Fibroblast of mammary gland (primary cell): ENCODE measurements around the gene LENG1.
"Not testable (repeated sequence)": the region's sequence is repeated elsewhere in the genome, so short reads cannot be mapped to it uniquely, and the experiment has no call there.

Experiments
- DNase-seq: peaks from one replicate; pipeline ENCODE4 v3.0.0-alpha.2; 2010; ENCODE audit warnings: low read depth
- H3K4me3 ChIP-seq: 2 replicates; pipeline ENCODE4 v1.5.1; 2011; ENCODE audit warnings: low read depth, mild to moderate bottlenecking, low read length, moderate library complexity; ENCODE audit not compliant: control insufficient read depth
- TF ChIP-seq, protein P1 (sequence below): conservative IDR thresholded peaks from 2 replicates; pipeline ENCODE4 v1.5.1; 2011; ENCODE audit warnings: low read depth, low read length, inconsistent platforms; ENCODE audit not compliant: control insufficient read depth, insufficient read depth

Gene LENG1

DNA sequence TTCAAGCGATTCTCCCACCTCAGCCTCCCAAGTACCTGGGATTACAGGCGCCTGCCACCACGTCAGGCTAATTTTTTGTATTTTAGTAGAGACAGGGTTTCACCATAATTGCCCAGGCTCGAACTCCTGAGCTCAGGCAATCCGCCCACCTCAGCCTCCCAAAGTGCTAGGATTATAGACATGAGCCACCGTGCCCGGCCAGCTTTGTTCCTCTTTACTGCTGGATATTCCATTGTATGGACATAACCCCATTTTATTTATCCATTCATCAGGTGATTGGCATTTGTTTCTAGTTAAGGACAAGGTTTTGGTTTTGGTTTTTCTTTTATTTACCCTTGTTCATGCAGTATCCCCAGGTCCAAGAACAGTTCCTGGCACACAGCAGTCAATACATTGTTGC is 37.0 kb upstream of the LENG1 start:
- no peak for DNase-seq
- H3K4me3 ChIP-seq: no peak overlapping the region
- TF ChIP-seq, protein P1, sequence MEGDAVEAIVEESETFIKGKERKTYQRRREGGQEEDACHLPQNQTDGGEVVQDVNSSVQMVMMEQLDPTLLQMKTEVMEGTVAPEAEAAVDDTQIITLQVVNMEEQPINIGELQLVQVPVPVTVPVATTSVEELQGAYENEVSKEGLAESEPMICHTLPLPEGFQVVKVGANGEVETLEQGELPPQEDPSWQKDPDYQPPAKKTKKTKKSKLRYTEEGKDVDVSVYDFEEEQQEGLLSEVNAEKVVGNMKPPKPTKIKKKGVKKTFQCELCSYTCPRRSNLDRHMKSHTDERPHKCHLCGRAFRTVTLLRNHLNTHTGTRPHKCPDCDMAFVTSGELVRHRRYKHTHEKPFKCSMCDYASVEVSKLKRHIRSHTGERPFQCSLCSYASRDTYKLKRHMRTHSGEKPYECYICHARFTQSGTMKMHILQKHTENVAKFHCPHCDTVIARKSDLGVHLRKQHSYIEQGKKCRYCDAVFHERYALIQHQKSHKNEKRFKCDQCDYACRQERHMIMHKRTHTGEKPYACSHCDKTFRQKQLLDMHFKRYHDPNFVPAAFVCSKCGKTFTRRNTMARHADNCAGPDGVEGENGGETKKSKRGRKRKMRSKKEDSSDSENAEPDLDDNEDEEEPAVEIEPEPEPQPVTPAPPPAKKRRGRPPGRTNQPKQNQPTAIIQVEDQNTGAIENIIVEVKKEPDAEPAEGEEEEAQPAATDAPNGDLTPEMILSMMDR: no peak

DNA sequence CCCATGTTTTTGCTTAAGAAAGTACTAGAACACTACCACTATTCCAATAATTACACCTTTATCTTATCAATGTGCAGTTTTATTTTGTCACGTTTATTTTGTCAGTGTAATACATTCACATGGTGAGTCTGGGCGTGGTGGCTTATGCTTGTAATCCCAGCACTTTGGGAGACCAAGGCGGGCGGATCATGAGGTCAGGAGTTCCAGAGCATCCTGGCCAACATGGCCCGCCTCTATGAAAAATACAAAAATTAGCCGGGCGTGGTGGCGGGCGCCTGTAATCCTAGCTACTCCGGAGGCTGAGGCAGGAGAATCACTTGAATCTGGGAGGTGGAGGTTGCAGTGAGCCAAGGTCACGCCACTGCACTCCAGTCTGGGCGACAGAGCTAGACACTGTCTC is 34.9 kb upstream of the LENG1 start:
- not testable (repeated sequence) for DNase-seq, H3K4me3 ChIP-seq

DNA sequence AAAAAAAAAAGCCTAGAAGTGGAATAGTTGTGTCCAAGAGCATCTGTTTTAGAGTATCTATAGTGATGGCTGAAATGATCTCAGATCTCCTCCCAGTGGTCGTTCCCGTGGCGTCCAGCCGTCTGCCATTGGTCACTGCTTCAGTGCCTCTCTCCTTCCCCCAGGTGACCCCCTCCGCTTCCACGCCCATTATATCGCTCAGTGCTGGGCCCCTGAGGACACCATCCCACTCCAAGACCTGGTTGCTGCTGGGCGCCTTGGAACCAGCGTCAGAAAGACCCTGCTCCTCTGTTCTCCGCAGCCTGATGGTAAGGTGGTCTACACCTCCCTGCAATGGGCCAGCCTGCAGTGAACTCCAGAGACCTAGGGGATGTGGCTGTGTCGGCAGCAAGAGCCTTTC is 33.5 kb upstream of the LENG1 start:
- H3K4me3 ChIP-seq: no peak overlapping the region
- DNase-seq: no peak
- TF ChIP-seq, protein P1: no peak

DNA sequence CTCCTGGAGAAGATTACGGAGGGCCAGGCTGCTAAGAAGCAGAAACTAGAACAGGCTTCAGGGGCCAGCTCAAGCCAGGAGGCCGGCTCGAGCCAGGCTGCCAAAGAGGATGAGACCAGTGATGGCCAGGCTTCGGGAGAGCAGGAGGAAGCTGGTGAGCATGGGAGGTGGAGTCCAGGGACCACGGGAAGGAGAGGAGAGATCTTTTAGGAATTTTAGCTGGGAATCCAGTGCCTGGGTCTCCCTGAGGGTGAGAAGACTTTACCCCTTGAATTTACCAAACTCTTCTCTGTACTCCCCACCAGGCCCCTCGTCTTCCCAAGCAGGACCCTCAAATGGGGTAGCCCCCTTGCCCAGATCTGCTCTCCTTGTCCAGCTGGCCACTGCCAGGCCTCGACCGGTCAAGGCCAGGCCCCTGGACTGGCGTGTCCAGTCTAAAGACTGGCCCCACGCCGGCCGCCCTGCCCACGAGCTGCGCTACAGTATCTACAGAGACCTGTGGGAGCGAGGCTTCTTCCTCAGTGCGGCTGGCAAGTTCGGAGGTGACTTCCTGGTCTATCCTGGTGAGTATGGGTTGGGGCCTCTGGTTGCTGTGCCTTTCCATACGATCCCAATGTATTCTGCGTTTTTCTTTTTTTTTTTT is 32.4 kb upstream of the LENG1 start:
- DNase-seq: no peak
- TF ChIP-seq, protein P1: no peak
- peak overlapping the region; percentile 74 for H3K4me3 ChIP-seq

DNA sequence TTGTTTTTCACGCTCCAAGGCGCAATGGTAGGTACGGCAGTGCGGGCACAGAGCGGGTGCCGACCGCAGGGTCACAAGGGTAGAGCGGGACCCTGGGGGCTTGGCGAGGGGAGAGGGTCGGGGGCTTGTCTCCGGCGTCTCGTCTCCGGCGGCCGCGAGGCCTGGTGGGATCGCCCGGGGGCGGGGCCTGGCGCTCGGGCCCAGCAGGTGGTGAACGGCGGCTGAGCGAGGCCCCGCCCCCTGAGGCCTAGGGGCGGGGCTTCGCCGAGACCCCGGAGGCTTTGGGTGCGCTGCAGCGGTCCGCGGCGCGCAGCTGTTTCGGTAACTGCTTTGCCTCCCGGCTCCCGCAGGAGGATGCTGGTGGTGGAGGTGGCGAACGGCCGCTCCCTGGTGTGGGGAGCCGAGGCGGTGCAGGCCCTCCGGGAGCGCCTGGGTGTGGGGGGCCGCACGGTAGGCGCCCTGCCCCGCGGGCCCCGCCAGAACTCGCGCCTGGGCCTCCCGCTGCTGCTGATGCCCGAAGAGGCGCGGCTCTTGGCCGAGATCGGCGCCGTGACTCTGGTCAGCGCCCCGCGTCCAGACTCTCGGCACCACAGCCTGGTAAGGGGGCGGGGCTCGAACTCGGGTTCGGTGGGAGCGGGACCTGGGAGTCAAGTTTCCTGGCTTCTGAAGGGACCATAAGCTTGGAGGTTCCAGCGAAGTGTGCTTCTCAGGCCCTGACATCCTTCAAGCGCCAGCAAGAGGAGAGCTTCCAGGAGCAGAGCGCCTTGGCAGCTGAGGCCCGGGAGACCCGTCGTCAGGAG is 31.7 kb upstream of the LENG1 start, which contains the start of gene TSEN34:
TSEN34 (plus strand) TSS at position 298 of the 800 bp plus-strand sequence; CDS start at position 355, 57 bp downstream.
- peak within 1 kb of the TSS; percentile 74 for H3K4me3 ChIP-seq
- DNase-seq: peak; percentile 70
- TF ChIP-seq, protein P1: no peak

DNA sequence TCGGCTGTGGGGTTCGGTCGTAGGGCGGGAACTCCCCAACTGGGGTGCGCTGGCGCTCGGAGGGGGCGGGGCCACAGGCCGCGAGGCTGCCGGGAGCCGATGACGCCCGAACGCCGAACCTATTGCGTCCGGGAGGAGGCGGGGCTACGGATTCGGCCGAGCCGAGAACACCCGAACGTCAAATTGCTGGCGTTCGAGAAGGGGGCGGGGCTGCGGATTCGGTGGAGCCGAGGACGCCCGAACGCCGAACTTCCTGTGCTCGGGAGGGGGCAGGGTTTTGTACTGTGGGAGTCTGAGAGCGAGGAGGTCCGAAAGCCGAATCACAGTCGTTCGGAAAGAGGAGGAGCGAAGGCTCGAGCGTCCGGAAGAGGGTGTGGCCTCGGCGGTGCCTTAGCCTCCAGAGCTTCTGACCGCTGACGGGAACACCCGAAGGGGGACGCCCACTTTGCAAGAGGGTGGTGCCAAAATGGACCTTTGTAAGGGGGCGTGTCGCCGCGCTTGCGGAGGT is 31.0 kb upstream of the LENG1 start:
- TF ChIP-seq, protein P1: no peak
- peak overlapping the region; percentile 74 for H3K4me3 ChIP-seq
- DNase-seq: peak; percentile 99

DNA sequence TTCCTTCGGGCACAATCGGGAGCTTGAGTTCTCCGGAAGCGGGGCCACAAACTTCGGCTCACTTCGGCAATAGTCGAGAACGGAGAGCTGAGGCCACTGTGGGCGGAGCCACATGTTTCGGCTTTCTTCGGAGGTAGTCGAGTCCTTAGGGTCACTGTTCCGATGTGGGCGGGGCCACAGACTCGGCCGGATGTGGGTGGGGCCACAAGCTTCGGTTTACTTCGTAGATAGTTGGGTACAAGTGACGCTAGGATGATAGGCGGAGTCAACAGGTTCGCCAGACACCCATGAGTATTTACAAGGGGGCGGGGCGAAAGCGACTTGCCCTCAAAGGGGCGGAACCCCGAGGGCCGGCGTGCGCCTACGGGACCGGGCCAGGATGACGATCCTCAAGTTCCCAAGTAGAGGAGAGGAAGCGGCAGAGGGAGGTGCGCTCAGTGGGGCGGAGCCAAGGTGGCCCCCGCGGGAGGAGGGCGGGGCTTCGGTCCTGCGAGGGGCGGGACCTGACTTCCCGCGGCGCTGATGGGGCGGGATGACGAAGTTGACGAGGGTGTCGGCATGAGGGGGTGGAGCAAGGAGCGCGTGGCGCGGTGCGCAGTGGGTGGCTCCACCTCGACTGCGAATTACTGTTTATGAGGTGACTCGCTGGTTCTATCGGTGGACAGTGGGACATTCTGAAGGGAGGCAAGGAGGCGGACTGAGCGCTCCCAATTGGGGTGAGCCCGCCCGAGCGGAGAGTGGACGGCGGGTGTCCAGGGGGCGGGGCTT is 30.4 kb upstream of the LENG1 start:
- TF ChIP-seq, protein P1: no peak
- peak overlapping the region; percentile 70 for H3K4me3 ChIP-seq
- peak; percentile 100 for DNase-seq
